ENCODE measurements around the gene TMLHE.

DNA sequence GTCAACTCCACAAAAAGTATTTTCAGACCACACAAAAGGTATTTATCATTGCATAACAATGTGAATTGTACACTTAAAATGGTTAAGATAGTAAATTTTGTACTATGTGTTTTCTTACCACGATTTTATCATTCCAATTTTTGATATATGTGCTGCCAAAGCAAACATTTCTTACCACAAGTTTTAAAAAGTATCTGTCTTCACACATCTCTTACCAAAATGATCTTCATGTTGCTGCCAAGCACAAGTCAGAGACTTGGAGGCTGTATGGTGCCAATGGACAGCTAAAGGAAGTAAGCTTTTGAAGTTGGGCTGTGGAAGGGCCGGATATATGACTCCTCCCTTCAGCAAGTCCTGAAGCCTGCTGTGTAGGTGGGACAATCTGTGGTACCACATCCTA is 67.9 kb downstream of the TMLHE start:
- TF ChIP-seq, protein P1, sequence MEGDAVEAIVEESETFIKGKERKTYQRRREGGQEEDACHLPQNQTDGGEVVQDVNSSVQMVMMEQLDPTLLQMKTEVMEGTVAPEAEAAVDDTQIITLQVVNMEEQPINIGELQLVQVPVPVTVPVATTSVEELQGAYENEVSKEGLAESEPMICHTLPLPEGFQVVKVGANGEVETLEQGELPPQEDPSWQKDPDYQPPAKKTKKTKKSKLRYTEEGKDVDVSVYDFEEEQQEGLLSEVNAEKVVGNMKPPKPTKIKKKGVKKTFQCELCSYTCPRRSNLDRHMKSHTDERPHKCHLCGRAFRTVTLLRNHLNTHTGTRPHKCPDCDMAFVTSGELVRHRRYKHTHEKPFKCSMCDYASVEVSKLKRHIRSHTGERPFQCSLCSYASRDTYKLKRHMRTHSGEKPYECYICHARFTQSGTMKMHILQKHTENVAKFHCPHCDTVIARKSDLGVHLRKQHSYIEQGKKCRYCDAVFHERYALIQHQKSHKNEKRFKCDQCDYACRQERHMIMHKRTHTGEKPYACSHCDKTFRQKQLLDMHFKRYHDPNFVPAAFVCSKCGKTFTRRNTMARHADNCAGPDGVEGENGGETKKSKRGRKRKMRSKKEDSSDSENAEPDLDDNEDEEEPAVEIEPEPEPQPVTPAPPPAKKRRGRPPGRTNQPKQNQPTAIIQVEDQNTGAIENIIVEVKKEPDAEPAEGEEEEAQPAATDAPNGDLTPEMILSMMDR (IDR thresholded peaks at IDR 0.05; ENCODE audit: low read length): no peak
- TF ChIP-seq EZH2 (optimal IDR thresholded peaks at IDR 0.05; ENCODE audit: low read depth, low read length): no peak
- no peak for TF ChIP-seq EZH2phosphoT487 (IDR thresholded peaks at IDR 0.05; ENCODE audit: low read length)
